Activated T-cell treated with anti-CD3 and anti-CD28 coated beads, Interleukin-2, amount 50 U/mL, for 24 hours (primary cell): Measurements from ENCODE around the gene HLCS.
"Not testable (repeated sequence)": the region's sequence is repeated elsewhere in the genome, so short reads cannot be mapped to it uniquely, and the experiment has no call there.

ENCODE experiments used
- DNase-seq: peaks from one replicate; pipeline ENCODE4 v3.0.0-alpha.2; 2020
- H3K27ac Mint-ChIP-seq: 2 replicates; pipeline ENCODE4 v1.8.0; 2020; ENCODE audit warnings: mild to moderate bottlenecking, mixed read lengths
- H3K27me3 Mint-ChIP-seq: 2 replicates; pipeline ENCODE4 v1.8.0; 2020; ENCODE audit warnings: mixed read lengths
- H3K36me3 Mint-ChIP-seq: 2 replicates; pipeline ENCODE4 v1.8.0; 2020; ENCODE audit warnings: low read depth, mixed read lengths
- H3K4me1 Mint-ChIP-seq: 2 replicates; pipeline ENCODE4 v1.8.0; 2020; ENCODE audit warnings: low read depth, mixed read lengths
- H3K4me3 Mint-ChIP-seq: 2 replicates; pipeline ENCODE4 v1.8.0; 2020; ENCODE audit warnings: mild to moderate bottlenecking, moderate library complexity, mixed read lengths
- H3K9me3 Mint-ChIP-seq: 2 replicates; pipeline ENCODE4 v1.8.0; 2020; ENCODE audit warnings: mixed read lengths

Gene HLCS

DNA sequence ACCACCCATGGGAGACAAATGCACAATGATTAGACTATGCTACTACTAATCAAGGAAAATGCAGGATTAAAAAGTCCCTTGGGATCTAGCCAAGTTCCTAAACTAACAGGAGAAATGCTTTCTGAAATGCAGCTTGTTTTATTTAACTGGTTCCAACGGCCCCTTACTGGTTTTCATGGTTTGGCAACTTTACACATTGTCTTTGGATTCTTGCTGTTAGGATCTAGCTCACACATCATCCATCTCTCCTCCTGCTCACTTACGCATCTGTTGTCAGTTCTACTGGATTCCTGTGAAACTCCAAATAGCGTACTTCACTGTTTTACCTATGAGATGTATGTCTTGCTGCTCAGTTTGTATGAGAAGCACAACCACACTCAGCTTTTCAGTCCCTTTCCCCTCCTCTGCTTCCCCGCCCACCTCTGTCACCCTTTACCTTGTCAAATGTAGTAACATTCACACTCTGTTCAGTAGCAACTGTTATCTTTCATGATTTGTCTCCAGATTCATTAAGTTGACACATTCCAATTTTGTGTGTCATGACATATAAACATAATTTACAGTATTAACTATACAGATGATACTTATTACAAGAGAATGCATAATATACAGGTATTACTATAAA, 137.5 kb downstream of the HLCS start:
- no peak overlapping the region for H3K4me3 Mint-ChIP-seq
- no peak for DNase-seq
- H3K27ac Mint-ChIP-seq, result no peak overlapping the region
- H3K9me3 Mint-ChIP-seq, result no peaks in the 10 kb centered on the region
- peaks cover 14% of the 10 kb centered on the region for H3K36me3 Mint-ChIP-seq
- H3K27me3 Mint-ChIP-seq, result no peaks in the 10 kb centered on the region
- H3K4me1 Mint-ChIP-seq, result no peaks in the 10 kb centered on the region

DNA sequence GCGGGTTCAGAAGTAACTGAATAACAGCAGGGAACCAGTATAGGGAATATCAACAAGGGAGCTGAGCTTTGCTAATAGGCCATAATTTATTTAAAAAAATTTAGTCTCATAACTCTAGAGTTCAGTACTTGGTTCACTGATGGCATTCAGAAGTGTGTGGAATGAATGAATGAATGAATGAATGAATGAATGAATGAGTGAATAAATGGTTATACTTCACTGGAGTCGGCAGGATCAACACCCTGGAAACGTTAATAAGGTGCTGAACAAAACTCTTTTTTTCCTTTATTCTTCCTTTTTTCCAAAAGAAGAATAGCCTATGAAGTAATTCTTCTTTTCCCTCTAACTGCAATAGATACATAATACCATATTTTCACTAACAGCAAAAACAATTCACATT, 138.3 kb downstream of the HLCS start:
- no peak overlapping the region for H3K27ac Mint-ChIP-seq
- H3K4me3 Mint-ChIP-seq, result no peak overlapping the region
- H3K27me3 Mint-ChIP-seq, result no peaks in the 10 kb centered on the region
- no peaks in the 10 kb centered on the region for H3K9me3 Mint-ChIP-seq
- no peak for DNase-seq
- peaks cover 16% of the 10 kb centered on the region for H3K36me3 Mint-ChIP-seq
- H3K4me1 Mint-ChIP-seq, result no peaks in the 10 kb centered on the region

DNA sequence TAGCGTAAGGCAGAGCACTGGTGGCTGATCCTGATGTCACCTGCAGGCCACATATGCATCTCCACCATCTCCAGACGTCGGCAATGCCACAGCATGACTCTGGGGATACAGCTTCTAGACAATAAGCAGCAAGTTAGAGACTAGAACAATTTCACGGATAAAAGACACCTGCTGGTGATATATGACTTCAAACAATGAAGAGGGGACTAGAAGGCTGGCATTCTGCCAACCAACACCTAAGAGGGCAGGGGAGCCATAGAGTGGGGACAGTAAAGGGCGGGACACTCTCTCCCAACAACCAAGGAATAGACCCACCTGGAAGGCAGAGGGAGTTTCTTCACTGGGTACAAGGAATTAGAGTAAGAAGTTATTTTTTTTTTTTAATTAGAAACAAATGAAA, 140.8 kb downstream of the HLCS start:
- Mint-ChIP-seq H3K4me3 (no peak overlapping the region), H3K36me3 (peaks cover 24% of the 10 kb centered on the region), H3K27ac (no peak overlapping the region), H3K4me1 (no peaks in the 10 kb centered on the region), H3K27me3 (no peaks in the 10 kb centered on the region), H3K9me3 (no peaks in the 10 kb centered on the region)
- no peak for DNase-seq

DNA sequence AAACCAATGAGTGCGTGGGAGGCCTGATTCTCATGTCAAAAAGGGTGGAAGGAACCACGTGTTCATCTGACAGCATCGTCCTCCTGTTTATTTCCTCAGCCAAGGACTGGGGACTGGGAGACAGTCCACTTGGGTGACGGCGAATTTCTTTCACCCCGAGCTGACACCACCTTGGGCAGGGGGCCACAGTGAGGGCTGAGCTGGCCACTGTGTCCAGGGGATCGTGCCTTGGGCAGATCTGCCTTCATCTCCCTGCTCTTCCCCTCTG, 145.5 kb downstream of the HLCS start:
- H3K9me3 Mint-ChIP-seq, result no peaks in the 10 kb centered on the region
- H3K27me3 Mint-ChIP-seq, result no peaks in the 10 kb centered on the region
- peaks cover 24% of the 10 kb centered on the region for H3K36me3 Mint-ChIP-seq
- H3K4me3 Mint-ChIP-seq, result no peak overlapping the region
- H3K27ac Mint-ChIP-seq, result no peak overlapping the region
- peaks cover 2% of the 10 kb centered on the region for H3K4me1 Mint-ChIP-seq
- DNase-seq, result no peak

DNA sequence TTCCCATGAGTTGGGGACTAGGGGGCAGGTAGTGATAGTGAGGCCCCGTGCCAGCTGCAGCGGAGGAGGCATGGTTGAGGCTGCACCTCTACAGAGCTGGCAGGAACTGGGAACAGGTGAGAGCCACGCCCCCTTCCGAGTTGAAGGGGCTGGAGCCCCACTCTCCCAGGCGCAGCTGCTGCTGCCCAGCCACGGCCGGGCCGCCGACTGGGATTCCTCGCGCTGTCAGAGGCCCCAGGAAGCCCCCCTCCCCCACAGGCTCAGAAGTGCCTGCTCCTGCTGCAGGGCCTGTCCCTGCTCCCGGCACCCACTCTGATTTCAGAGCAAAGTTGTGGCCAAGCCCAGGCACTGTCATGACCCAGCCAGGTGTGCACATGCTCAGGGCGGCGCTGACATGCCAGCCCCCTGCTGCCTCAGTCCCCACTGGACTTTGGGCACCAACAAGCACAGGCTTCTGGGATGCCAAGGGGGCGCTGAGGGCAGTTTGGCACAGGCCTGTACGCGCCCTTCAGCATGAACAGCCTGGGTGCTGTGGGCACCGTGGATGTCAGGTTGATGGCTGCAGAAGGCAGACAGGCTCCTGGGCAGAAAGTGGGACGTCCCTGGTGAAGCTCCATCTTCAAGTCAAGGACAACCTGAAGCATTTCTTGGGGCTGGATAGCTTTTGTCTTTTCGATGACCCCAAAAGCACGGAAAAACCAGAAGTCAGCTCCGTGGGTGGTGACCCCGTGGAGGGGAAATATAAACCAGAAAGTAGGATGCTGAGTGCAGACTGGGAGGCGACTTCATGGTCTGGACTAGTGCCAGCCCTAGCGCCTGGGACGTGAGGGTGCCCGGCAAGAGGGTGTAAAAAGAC, 146.1 kb downstream of the HLCS start:
- Mint-ChIP-seq H3K4me3 (no peak overlapping the region), H3K9me3 (no peaks in the 10 kb centered on the region), H3K27me3 (no peaks in the 10 kb centered on the region), H3K27ac (no peak overlapping the region), H3K4me1 (peaks cover 2% of the 10 kb centered on the region), H3K36me3 (peaks cover 22% of the 10 kb centered on the region)
- DNase-seq, result no peak

DNA sequence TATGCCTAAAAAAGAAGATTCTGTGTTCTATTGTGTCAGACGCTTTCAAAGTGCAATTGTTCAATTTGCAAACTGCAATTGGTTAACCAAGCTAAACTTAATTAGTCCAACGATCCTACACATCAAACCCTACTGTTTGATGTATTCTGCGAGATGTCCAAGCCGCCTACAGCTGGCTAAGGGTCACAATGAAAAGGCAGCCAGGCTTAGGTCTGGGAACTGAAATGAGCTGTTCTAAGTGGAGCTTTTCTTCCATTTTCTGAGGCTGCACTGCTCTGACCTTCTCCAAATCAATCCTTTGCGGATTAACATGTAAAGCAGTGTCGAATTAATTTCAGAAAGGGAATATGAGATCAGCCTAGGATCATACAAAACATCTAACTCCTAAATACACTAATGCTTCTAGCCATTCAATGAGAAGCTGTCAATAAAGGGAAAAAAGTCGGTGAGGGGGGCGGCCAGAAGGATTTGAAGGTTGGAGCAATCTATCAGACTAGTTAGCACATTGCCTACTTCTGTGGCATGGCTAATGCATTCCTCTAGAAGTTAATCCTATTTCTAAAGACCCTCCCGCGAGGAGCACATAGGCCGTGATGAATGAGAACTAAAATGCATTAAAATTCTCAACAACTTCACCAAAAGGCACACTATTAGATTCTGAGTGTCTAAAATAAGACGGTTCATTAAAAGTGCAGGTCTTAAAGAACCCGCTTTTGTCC, 148.6 kb downstream of the HLCS start:
- Mint-ChIP-seq H3K9me3 (no peaks in the 10 kb centered on the region), H3K27ac (no peak overlapping the region), H3K4me1 (peaks cover 2% of the 10 kb centered on the region), H3K36me3 (peaks cover 8% of the 10 kb centered on the region), H3K4me3 (no peak overlapping the region), H3K27me3 (no peaks in the 10 kb centered on the region)
- DNase-seq, result no peak

DNA sequence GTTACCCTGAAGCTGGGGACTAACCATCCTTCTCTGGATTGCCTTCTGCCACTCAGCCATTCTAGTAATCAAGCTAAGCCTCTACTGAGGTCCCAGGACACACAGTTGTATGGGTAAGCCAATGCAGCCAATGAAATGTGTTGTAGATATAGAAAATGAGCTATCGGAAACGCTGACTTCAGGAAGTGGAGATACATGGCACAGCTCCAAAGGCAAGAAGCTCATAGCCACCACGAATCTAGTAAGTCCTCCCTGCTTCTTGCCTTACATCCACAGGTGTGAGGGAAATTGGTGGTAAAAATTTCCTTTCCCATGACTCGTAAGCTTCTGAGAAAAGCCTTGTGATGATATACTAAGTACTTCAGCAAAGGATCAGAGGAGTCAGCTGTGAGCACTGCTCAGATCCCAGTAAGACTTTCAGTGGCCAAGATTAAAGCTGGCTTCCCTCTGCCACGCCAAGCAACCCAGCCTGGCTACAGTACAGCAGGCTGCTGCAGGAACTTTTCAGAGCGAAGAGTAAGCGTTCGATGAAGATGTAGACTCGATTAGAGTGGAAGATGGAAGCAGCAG, 149.8 kb downstream of the HLCS start:
- H3K27ac Mint-ChIP-seq, result no peak overlapping the region
- no peak for DNase-seq
- H3K4me3 Mint-ChIP-seq, result no peak overlapping the region
- H3K9me3 Mint-ChIP-seq, result no peaks in the 10 kb centered on the region
- H3K36me3 Mint-ChIP-seq, result peaks cover 2% of the 10 kb centered on the region
- no peaks in the 10 kb centered on the region for H3K27me3 Mint-ChIP-seq
- H3K4me1 Mint-ChIP-seq, result peaks cover 2% of the 10 kb centered on the region

DNA sequence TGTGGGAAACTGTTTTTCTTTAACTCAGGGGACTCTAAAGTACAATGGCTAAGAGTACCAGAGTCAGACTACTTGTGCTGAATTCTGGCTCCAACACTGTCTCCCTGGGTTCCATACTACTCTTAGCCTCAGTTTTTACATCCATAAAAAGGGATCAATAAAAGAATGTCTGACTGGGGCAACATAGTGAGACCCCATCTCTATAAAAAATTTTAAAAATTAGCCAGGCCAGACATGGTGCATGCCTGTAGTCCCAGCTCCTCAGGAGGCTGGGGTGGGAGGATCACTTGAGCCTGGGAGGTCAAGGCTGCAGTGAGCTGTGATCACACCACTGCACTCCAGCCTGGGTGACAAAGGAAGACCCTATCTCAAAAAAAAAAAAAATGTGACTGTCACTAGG, 150.4 kb downstream of the HLCS start:
- H3K36me3 Mint-ChIP-seq, H3K4me1 Mint-ChIP-seq, H3K27ac Mint-ChIP-seq, H3K9me3 Mint-ChIP-seq, DNase-seq, H3K27me3 Mint-ChIP-seq, H3K4me3 Mint-ChIP-seq: not testable (repeated sequence)

DNA sequence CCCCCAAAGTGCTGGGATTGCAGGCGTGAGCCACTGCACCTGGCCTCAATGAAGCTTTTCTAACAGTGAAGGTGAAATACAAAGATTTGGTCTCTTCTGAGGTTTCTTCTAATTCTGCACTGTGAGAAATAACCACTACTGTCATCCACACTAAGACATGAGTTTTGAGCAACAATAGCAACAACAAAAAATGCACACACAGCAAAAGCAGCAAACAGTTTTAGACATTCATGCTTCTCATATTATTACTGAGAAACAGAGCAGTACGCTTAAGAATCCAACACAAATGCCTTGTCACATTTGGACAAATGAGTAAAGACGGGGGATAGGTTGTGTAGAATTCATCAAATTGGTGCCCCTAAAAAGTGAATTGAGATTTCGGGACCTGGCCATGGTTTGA, 151.2 kb downstream of the HLCS start:
- H3K36me3 Mint-ChIP-seq, result no peaks in the 10 kb centered on the region
- DNase-seq, result no peak
- H3K27me3 Mint-ChIP-seq, result no peaks in the 10 kb centered on the region
- no peaks in the 10 kb centered on the region for H3K9me3 Mint-ChIP-seq
- H3K4me1 Mint-ChIP-seq, result peaks cover 2% of the 10 kb centered on the region
- H3K4me3 Mint-ChIP-seq, result no peak overlapping the region
- no peak overlapping the region for H3K27ac Mint-ChIP-seq

DNA sequence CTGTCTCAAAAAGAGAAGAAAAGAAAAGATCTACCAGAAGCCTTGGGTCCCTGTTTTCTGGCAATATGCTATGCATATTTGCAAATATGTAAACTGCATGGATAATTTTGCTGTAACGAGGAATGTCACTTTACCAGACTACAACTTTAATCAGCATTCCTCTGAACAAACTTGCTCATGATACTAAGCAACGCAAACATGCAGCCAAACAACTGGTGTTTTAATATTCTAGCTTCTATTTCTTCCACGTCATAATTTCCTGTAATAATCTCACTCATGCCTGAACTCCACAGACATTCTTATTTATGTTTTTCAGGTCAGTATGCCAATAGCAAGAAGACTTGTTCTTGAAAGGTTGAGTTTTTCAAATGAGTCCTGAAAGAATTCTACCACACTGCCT, 153.4 kb downstream of the HLCS start:
- no peak overlapping the region for H3K4me3 Mint-ChIP-seq
- no peaks in the 10 kb centered on the region for H3K36me3 Mint-ChIP-seq
- H3K9me3 Mint-ChIP-seq, result no peaks in the 10 kb centered on the region
- no peak overlapping the region for H3K27ac Mint-ChIP-seq
- H3K4me1 Mint-ChIP-seq, result peaks cover 2% of the 10 kb centered on the region
- no peak for DNase-seq
- H3K27me3 Mint-ChIP-seq, result no peaks in the 10 kb centered on the region

DNA sequence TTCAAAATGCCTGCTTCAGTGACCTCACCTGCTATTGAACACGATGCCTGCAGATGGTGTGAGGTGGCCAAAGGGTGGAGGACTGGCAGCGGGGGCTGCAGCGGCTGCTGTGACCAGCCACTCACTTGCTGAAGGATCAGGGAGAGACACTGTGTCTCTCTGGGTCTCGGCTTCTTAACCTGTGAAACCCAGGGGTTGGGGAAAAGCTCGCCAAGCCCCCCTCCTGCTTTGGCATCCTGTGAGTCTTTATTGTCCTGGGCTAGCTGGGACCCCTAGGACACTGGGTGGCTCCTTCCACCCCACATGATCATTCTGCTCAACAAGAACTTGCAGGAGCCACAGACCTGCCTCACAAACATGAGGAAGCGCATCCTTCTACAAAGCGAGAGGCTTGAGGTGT, 154.7 kb downstream of the HLCS start:
- Mint-ChIP-seq H3K4me1 (peaks cover under 1% of the 10 kb centered on the region), H3K4me3 (no peak overlapping the region), H3K27me3 (no peaks in the 10 kb centered on the region), H3K36me3 (no peaks in the 10 kb centered on the region), H3K9me3 (no peaks in the 10 kb centered on the region), H3K27ac (no peak overlapping the region)
- DNase-seq, result no peak

DNA sequence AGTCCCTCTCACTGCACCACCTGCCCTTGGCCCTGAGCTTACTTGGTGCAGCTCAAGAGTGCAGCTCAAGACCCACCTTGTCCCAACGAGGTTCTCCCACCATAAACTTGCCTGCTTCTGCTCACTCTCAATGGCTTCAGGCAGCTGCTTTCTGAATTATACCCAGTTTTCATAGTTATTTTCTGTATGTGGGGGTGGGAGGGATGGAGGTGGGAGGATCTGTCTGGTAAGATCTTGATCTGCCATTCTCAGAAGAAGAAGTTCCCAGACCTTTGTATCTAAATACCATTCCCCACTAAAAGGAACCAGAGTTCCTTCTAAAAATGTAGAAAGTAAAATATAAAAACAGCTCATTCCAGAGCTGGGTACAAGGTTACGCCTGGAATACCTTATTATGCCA, 156.0 kb downstream of the HLCS start:
- no peak overlapping the region for H3K4me3 Mint-ChIP-seq
- no peak for DNase-seq
- H3K4me1 Mint-ChIP-seq, result no peaks in the 10 kb centered on the region

DNA sequence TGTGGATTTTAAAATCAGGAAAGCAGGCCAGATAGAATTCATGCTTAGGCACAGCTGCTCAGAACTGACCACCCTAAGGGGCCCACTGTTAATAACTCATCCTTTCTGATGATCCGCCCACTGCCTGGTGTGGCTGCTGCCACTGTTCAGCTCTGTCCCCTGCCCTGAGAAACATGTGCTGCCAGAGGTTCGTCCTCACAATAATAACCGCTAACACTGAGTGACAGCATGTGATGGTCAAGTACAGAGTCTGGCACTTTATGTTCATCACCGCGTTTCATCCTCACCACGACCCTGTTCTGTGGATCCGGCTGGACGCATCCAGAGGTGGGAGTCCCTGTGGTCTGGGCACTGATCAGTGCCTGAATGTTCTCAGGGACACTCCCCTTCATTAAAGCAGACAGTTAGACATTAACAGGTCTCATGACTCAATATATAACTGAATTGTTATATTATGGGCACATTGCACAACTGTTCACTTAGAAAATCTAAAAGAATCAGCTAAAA, 159.0 kb downstream of the HLCS start:
- no peaks in the 10 kb centered on the region for H3K4me1 Mint-ChIP-seq
- H3K4me3 Mint-ChIP-seq, result no peak overlapping the region
- H3K27ac Mint-ChIP-seq, result no peak overlapping the region
- H3K27me3 Mint-ChIP-seq, result no peaks in the 10 kb centered on the region
- peaks cover 12% of the 10 kb centered on the region for H3K36me3 Mint-ChIP-seq
- DNase-seq, result no peak
- no peaks in the 10 kb centered on the region for H3K9me3 Mint-ChIP-seq

More for the DNA sequence above, 156.0 kb downstream of the HLCS start:
- Mint-ChIP-seq H3K9me3 (no peaks in the 10 kb centered on the region), H3K27ac (no peak overlapping the region), H3K27me3 (no peaks in the 10 kb centered on the region), H3K36me3 (no peaks in the 10 kb centered on the region)

DNA sequence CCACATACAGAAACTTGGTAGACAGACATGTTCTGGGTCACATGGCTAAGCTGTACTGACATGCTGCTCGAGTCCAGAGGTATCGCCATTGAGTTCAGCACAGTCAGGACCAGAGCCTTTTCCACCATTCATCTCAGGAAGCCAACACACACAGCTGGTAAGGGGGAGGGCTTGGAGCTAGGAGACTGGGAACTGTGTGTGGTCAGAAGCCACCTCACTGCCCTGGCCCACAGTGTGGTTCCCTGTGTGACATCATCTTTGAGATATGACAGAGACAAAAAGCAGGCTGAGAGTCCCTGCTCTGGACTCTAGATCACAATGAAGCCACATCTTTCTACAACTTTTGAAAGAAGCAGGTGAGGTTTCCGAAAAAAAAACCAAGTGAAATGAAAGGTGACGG, 160.4 kb downstream of the HLCS start:
- Mint-ChIP-seq H3K4me3 (no peak overlapping the region), H3K4me1 (no peaks in the 10 kb centered on the region), H3K27me3 (no peaks in the 10 kb centered on the region), H3K36me3 (peaks cover 14% of the 10 kb centered on the region), H3K9me3 (no peaks in the 10 kb centered on the region), H3K27ac (no peak overlapping the region)
- DNase-seq, result no peak
